MM.1S (cell line): ENCODE measurements around the gene AGBL4.

Experiments used
- DNase-seq: peaks from one replicate; pipeline ENCODE4 v3.0.0-alpha.2; 2015
- H2AFZ ChIP-seq: fragments of 300-600 bp; sonication (generic); 2 replicates; pipeline ENCODE4 v1.6.0; 2016; ENCODE audit warnings: antibody characterized with exemption, low read length
- H3F3A ChIP-seq: fragments of 300-600 bp; sonication (generic); 2 replicates; pipeline ENCODE4 v1.6.1; 2016; ENCODE audit warnings: mild to moderate bottlenecking, antibody characterized with exemption, low read length, moderate library complexity, mixed read lengths; ENCODE audit not compliant: insufficient read depth
- H3K27ac ChIP-seq: fragments of 300-600 bp; sonication (generic); 2 replicates; pipeline ENCODE4 v1.5.1; 2016; ENCODE audit warnings: mild to moderate bottlenecking, low read length
- H3K27me3 ChIP-seq: fragments of 300-600 bp; sonication (generic); replicated peaks from 2 replicates; pipeline ENCODE4 v1.6.0; 2016; ENCODE audit warnings: low read length; ENCODE audit not compliant: insufficient read depth
- H3K36me3 ChIP-seq: fragments of 300-600 bp; sonication (generic); replicated peaks from 2 replicates; pipeline ENCODE4 v1.6.1; 2016; ENCODE audit warnings: mild to moderate bottlenecking, low read length, mixed read lengths; ENCODE audit not compliant: insufficient read depth
- H3K4me1 ChIP-seq: fragments of 300-600 bp; sonication (generic); 2 replicates; pipeline ENCODE4 v1.6.1; 2016; ENCODE audit warnings: low read length, mixed read lengths
- H3K4me2 ChIP-seq: fragments of 300-600 bp; sonication (generic); 2 replicates; pipeline ENCODE4 v1.6.0; 2016; ENCODE audit warnings: low read depth, low read length
- H3K4me3 ChIP-seq: fragments of 300-600 bp; sonication (generic); 2 replicates; pipeline ENCODE4 v1.5.1; 2016; ENCODE audit warnings: low read length, mixed read lengths
- H3K79me2 ChIP-seq: fragments of 300-600 bp; sonication (generic); 2 replicates; pipeline ENCODE4 v1.6.1; 2016; ENCODE audit warnings: mixed run types, low read length, mixed read lengths
- H3K9ac ChIP-seq: fragments of 300-600 bp; sonication (generic); 2 replicates; pipeline ENCODE4 v1.6.1; 2016; ENCODE audit warnings: low read length, mixed read lengths
- H3K9me2 ChIP-seq: fragments of 300-600 bp; sonication (generic); replicated peaks from 2 replicates; pipeline ENCODE4 v1.6.1; 2016; ENCODE audit warnings: mild to moderate bottlenecking, low read length, mixed read lengths; ENCODE audit not compliant: insufficient read depth
- H3K9me3 ChIP-seq: fragments of 300-600 bp; sonication (generic); replicated peaks from 2 replicates; pipeline ENCODE4 v1.6.1; 2016; ENCODE audit warnings: mild to moderate bottlenecking, low read length, mixed read lengths; ENCODE audit not compliant: insufficient read depth
- H4K20me1 ChIP-seq: fragments of 300-600 bp; sonication (generic); 2 replicates; pipeline ENCODE4 v1.6.1; 2016; ENCODE audit warnings: mild to moderate bottlenecking, low read length, moderate library complexity, mixed read lengths; ENCODE audit not compliant: insufficient read depth
- EZH2 ChIP-seq: fragments of 300-600 bp; sonication (generic); optimal IDR thresholded peaks from 2 replicates; pipeline ENCODE3; 2017; ENCODE audit warnings: low read depth, mild to moderate bottlenecking, antibody characterized with exemption, low read length, mixed read lengths
- EZH2phosphoT487 ChIP-seq: fragments of 300-600 bp; sonication (generic); IDR thresholded peaks from 2 replicates; pipeline ENCODE4 v1.6.1; 2018; ENCODE audit warnings: antibody characterized with exemption, low read length
- TF ChIP-seq, protein P1 (sequence below): fragments of 300-600 bp; sonication (generic); IDR thresholded peaks from 2 replicates; pipeline ENCODE4 v1.5.1; 2016; ENCODE audit warnings: antibody characterized with exemption, low read length, mixed read lengths

The AGBL4 gene

GRCh38 chr1:49225464-49225863 lies 798.3 kb downstream of the AGBL4 start:
- Histone ChIP-seq H3K4me1 (no peaks in the 10 kb centered on the region), H3K36me3 (no peaks in the 10 kb centered on the region), H3F3A (no peaks in the 10 kb centered on the region), H2AFZ (no peak overlapping the region), H4K20me1 (no peaks in the 10 kb centered on the region), H3K9ac (no peak overlapping the region), H3K9me3 (no peaks in the 10 kb centered on the region), H3K9me2 (no peaks in the 10 kb centered on the region), H3K27me3 (no peaks in the 10 kb centered on the region), H3K4me2 (no peak overlapping the region), H3K27ac (no peak overlapping the region), H3K79me2 (no peaks in the 10 kb centered on the region), H3K4me3 (no peak overlapping the region)
- no peak for DNase-seq
- TF ChIP-seq EZH2phosphoT487 (no peak), EZH2 (no peak)
- TF ChIP-seq, protein P1, sequence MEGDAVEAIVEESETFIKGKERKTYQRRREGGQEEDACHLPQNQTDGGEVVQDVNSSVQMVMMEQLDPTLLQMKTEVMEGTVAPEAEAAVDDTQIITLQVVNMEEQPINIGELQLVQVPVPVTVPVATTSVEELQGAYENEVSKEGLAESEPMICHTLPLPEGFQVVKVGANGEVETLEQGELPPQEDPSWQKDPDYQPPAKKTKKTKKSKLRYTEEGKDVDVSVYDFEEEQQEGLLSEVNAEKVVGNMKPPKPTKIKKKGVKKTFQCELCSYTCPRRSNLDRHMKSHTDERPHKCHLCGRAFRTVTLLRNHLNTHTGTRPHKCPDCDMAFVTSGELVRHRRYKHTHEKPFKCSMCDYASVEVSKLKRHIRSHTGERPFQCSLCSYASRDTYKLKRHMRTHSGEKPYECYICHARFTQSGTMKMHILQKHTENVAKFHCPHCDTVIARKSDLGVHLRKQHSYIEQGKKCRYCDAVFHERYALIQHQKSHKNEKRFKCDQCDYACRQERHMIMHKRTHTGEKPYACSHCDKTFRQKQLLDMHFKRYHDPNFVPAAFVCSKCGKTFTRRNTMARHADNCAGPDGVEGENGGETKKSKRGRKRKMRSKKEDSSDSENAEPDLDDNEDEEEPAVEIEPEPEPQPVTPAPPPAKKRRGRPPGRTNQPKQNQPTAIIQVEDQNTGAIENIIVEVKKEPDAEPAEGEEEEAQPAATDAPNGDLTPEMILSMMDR = no peak

GRCh38 chr1:49213301-49213700 lies 810.5 kb downstream of the AGBL4 start:
- Histone ChIP-seq H3K27me3 (no peaks in the 10 kb centered on the region), H3K9me2 (no peaks in the 10 kb centered on the region), H3K27ac (no peak overlapping the region), H3K36me3 (no peaks in the 10 kb centered on the region), H2AFZ (no peak overlapping the region), H3K4me3 (no peak overlapping the region), H3K4me2 (no peak overlapping the region), H3K9me3 (no peaks in the 10 kb centered on the region), H4K20me1 (no peaks in the 10 kb centered on the region), H3K9ac (no peak overlapping the region), H3F3A (no peaks in the 10 kb centered on the region), H3K4me1 (no peaks in the 10 kb centered on the region), H3K79me2 (no peaks in the 10 kb centered on the region)
- TF ChIP-seq EZH2 (no peak), EZH2phosphoT487 (no peak)
- TF ChIP-seq, protein P1 = no peak
- no peak for DNase-seq

GRCh38 chr1:49208712-49209111 lies 815.0 kb downstream of the AGBL4 start:
- no peak overlapping the region for H3K9ac ChIP-seq
- no peaks in the 10 kb centered on the region for H3K36me3 ChIP-seq
- H3K4me1 ChIP-seq = no peaks in the 10 kb centered on the region
- H3K4me3 ChIP-seq = no peak overlapping the region
- no peak for DNase-seq
- no peaks in the 10 kb centered on the region for H3K79me2 ChIP-seq
- no peaks in the 10 kb centered on the region for H3K9me3 ChIP-seq
- no peaks in the 10 kb centered on the region for H3K27me3 ChIP-seq
- TF ChIP-seq EZH2 = no peak
- TF ChIP-seq EZH2phosphoT487 = no peak
- TF ChIP-seq, protein P1 = no peak
- no peak overlapping the region for H3K4me2 ChIP-seq
- H3F3A ChIP-seq = no peaks in the 10 kb centered on the region
- H4K20me1 ChIP-seq = no peaks in the 10 kb centered on the region
- no peak overlapping the region for H2AFZ ChIP-seq
- H3K9me2 ChIP-seq = no peaks in the 10 kb centered on the region
- H3K27ac ChIP-seq = no peak overlapping the region
